Mesenchymal stem cell (in vitro differentiated cells and primary cell): ENCODE data around the gene MAP2K5.

Experiments
- DNase-seq: peaks from one replicate; pipeline ENCODE4 v3.0.0-alpha.2; 2013
- H2AFZ ChIP-seq: one replicate; pipeline ENCODE4 v1.6.1; 2013; ENCODE audit warnings: low read depth, mild to moderate bottlenecking, control low read depth, inconsistent platforms, low read length, moderate library complexity
- H2AK5ac ChIP-seq: 2 replicates; pipeline ENCODE4 v1.6.1; 2013; ENCODE audit warnings: low read length, moderate library complexity, mild to moderate bottlenecking, inconsistent platforms; ENCODE audit not compliant: severe bottlenecking
- H2BK120ac ChIP-seq: one replicate; pipeline ENCODE4 v1.6.1; 2013; ENCODE audit warnings: low read depth, mild to moderate bottlenecking, inconsistent platforms, low read length, moderate library complexity
- H2BK12ac ChIP-seq, 2 experiments: one replicate each; pipeline ENCODE4 v1.6.1; 2013; ENCODE audit warnings: inconsistent platforms in 2 of 2, low read length in 2 of 2, mild to moderate bottlenecking in 2 of 2, moderate library complexity in 2 of 2, control low read depth in 1 of 2
- H2BK15ac ChIP-seq: one replicate; pipeline ENCODE4 v1.6.1; 2013; ENCODE audit warnings: mild to moderate bottlenecking, low read depth, inconsistent platforms; ENCODE audit not compliant: poor library complexity, severe bottlenecking
- H2BK5ac ChIP-seq: 2 replicates; pipeline ENCODE4 v1.6.1; 2013; ENCODE audit warnings: low read depth, mild to moderate bottlenecking, low read length, control low read depth, inconsistent platforms; ENCODE audit not compliant: poor library complexity, severe bottlenecking
- H3K14ac ChIP-seq, 2 experiments: one replicate each; pipeline ENCODE4 v1.6.1; 2013; ENCODE audit warnings: inconsistent platforms in 2 of 2, low read length in 2 of 2, control low read depth in 1 of 2, mild to moderate bottlenecking in 1 of 2, moderate library complexity in 1 of 2
- H3K18ac ChIP-seq, 2 experiments: one replicate each; pipeline ENCODE4 v1.6.1; 2013; ENCODE audit warnings: inconsistent platforms in 2 of 2, low read length in 2 of 2, control low read depth in 1 of 2, low read depth in 1 of 2, mild to moderate bottlenecking in 1 of 2
- H3K23ac ChIP-seq, 2 experiments: one replicate each; pipeline ENCODE4 v1.6.1; 2013; ENCODE audit warnings: inconsistent platforms in 2 of 2, low read length in 2 of 2, mild to moderate bottlenecking in 2 of 2, moderate library complexity in 2 of 2, control low read depth in 1 of 2
- H3K27ac ChIP-seq: 2 replicates; pipeline ENCODE4 v1.5.1; 2013; ENCODE audit warnings: mild to moderate bottlenecking, moderate library complexity, low read length, control low read depth, inconsistent platforms; ENCODE audit not compliant: poor library complexity, severe bottlenecking
- H3K27me3 ChIP-seq, 2 experiments: 2 replicates each; pipeline versions ENCODE4 v1.6.1 to v1.7.0; 2013; ENCODE audit warnings: low read length in 2 of 2, mild to moderate bottlenecking in 2 of 2, moderate library complexity in 2 of 2, control low read depth in 1 of 2, inconsistent platforms in 1 of 2; ENCODE audit not compliant: control insufficient read depth in 1 of 2, insufficient read depth in 1 of 2
- H3K36me3 ChIP-seq, 2 experiments: 2 replicates each; pipeline versions ENCODE4 v1.6.1 to v1.7.0; 2013; ENCODE audit warnings: low read length in 2 of 2, control low read depth in 1 of 2, inconsistent platforms in 1 of 2, low read depth in 1 of 2, mild to moderate bottlenecking in 1 of 2; ENCODE audit not compliant: insufficient read depth in 2 of 2, control insufficient read depth in 1 of 2
- H3K4ac ChIP-seq, 2 experiments: one replicate each; pipeline ENCODE4 v1.6.1; 2013; ENCODE audit warnings: inconsistent platforms in 2 of 2, low read length in 2 of 2, mild to moderate bottlenecking in 2 of 2, moderate library complexity in 2 of 2, control low read depth in 1 of 2, low read depth in 1 of 2
- H3K4me1 ChIP-seq: 2 replicates; pipeline ENCODE4 v1.6.1; 2013; ENCODE audit warnings: low read depth, low read length, control low read depth; ENCODE audit not compliant: control insufficient read depth, insufficient read depth
- H3K4me2 ChIP-seq: 2 replicates; pipeline ENCODE4 v1.6.1; 2013; ENCODE audit warnings: low read length, mild to moderate bottlenecking, inconsistent platforms; ENCODE audit not compliant: poor library complexity, severe bottlenecking
- H3K4me3 ChIP-seq, 2 experiments: 2 replicates each; pipeline versions ENCODE4 v1.5.1 to v1.7.0; 2013; ENCODE audit warnings: low read length in 2 of 2, mild to moderate bottlenecking in 2 of 2, control low read depth in 1 of 2, low read depth in 1 of 2; ENCODE audit not compliant: insufficient read depth in 1 of 2
- H3K79me1 ChIP-seq: replicated peaks from 2 replicates; pipeline ENCODE4 v1.6.1; 2013; ENCODE audit warnings: mild to moderate bottlenecking, control low read depth, low read length, inconsistent platforms; ENCODE audit not compliant: poor library complexity, severe bottlenecking
- H3K9ac ChIP-seq: 2 replicates; pipeline ENCODE4 v1.7.0; 2013; ENCODE audit warnings: mild to moderate bottlenecking, low read length, moderate library complexity
- H3K9me3 ChIP-seq: 2 replicates; pipeline ENCODE4 v1.7.0; 2013; ENCODE audit warnings: mild to moderate bottlenecking, low read length; ENCODE audit not compliant: control insufficient read depth
- H4K8ac ChIP-seq: one replicate; pipeline ENCODE4 v1.6.1; 2013; ENCODE audit warnings: inconsistent platforms, mild to moderate bottlenecking, low read length, moderate library complexity
- H4K91ac ChIP-seq: one replicate; pipeline ENCODE4 v1.6.1; 2013; ENCODE audit warnings: mild to moderate bottlenecking, low read length, inconsistent platforms
- WGBS: methylation state at CpG from one replicate; pipeline ENCODE4 v1.1.7; 2013; ENCODE audit warnings: mixed read lengths; 5-methylcytosine and 5-hydroxymethylcytosine counted together

The MAP2K5 gene

GRCh38 chr15:67829647-67830504 lies 287.4 kb downstream of the MAP2K5 start:
- Histone ChIP-seq H2AFZ (no peak overlapping the region), H4K91ac (no peak overlapping the region), H3K14ac (no peak overlapping the region), H3K18ac (no peak overlapping the region), H3K36me3 (no peaks in the 10 kb centered on the region), H3K23ac (peak overlapping the region in 1 of 2 experiments; percentile 27), H2BK15ac (no peak overlapping the region), H3K9ac (no peak overlapping the region), H2AK5ac (no peak overlapping the region), H2BK5ac (no peak overlapping the region), H3K4me2 (no peak overlapping the region), H3K4me1 (peaks cover 31% of the 10 kb centered on the region), H3K79me1 (no peaks in the 10 kb centered on the region), H3K9me3 (no peaks in the 10 kb centered on the region), H2BK120ac (no peak overlapping the region), H3K4me3 (no peak overlapping the region), H3K27ac (no peak overlapping the region), H3K4ac (no peak overlapping the region), H2BK12ac (no peak overlapping the region), H4K8ac (no peak overlapping the region), H3K27me3 (peaks cover 89 to 90% of the 10 kb centered on the region in 2 experiments)
- no peak for DNase-seq
- WGBS: 12% methylated on average over 67 of the region's 68 CpGs

GRCh38 chr15:67831363-67831762 lies 288.9 kb downstream of the MAP2K5 start:
- Histone ChIP-seq H3K4me1 (peaks cover 22% of the 10 kb centered on the region), H3K4me3 (no peak overlapping the region), H3K4ac (no peak overlapping the region), H2AK5ac (no peak overlapping the region), H2AFZ (no peak overlapping the region), H4K8ac (no peak overlapping the region), H3K18ac (no peak overlapping the region), H3K14ac (no peak overlapping the region), H3K9ac (no peak overlapping the region), H2BK120ac (no peak overlapping the region), H2BK12ac (no peak overlapping the region), H3K36me3 (no peaks in the 10 kb centered on the region), H3K79me1 (no peaks in the 10 kb centered on the region), H4K91ac (no peak overlapping the region), H3K27ac (no peak overlapping the region), H2BK15ac (no peak overlapping the region), H3K27me3 (peaks cover 87 to 90% of the 10 kb centered on the region in 2 experiments), H3K4me2 (no peak overlapping the region), H3K23ac (no peak overlapping the region), H3K9me3 (no peaks in the 10 kb centered on the region), H2BK5ac (no peak overlapping the region)
- DNase-seq: no peak

GRCh38 chr15:67832031-67832551 lies 289.6 kb downstream of the MAP2K5 start:
- H2AK5ac ChIP-seq: no peak overlapping the region
- no peak overlapping the region for H3K4ac ChIP-seq
- H2AFZ ChIP-seq: no peak overlapping the region
- H3K27me3 ChIP-seq: peaks cover 89% of the 10 kb centered on the region in 2 experiments
- peaks cover 22% of the 10 kb centered on the region for H3K4me1 ChIP-seq
- H3K9ac ChIP-seq: no peak overlapping the region
- H3K14ac ChIP-seq: no peak overlapping the region
- DNase-seq: no peak
- H3K4me2 ChIP-seq: no peak overlapping the region
- no peak overlapping the region for H2BK120ac ChIP-seq
- H3K79me1 ChIP-seq: no peaks in the 10 kb centered on the region
- no peak overlapping the region for H3K4me3 ChIP-seq
- WGBS: 48% methylated on average over 9 of the region's 9 CpGs
- H2BK12ac ChIP-seq: no peak overlapping the region
- no peak overlapping the region for H3K18ac ChIP-seq
- no peak overlapping the region for H3K27ac ChIP-seq
- H2BK15ac ChIP-seq: no peak overlapping the region
- H2BK5ac ChIP-seq: no peak overlapping the region
- H4K91ac ChIP-seq: no peak overlapping the region
- no peak overlapping the region for H3K23ac ChIP-seq
- H3K36me3 ChIP-seq: no peaks in the 10 kb centered on the region
- no peaks in the 10 kb centered on the region for H3K9me3 ChIP-seq
- no peak overlapping the region for H4K8ac ChIP-seq

GRCh38 chr15:67832897-67833709 lies 290.6 kb downstream of the MAP2K5 start:
- Histone ChIP-seq H3K14ac (no peak overlapping the region), H2BK15ac (no peak overlapping the region), H3K4me1 (peaks cover 20% of the 10 kb centered on the region), H3K23ac (no peak overlapping the region), H3K79me1 (no peaks in the 10 kb centered on the region), H3K27me3 (peaks cover 89 to 93% of the 10 kb centered on the region in 2 experiments), H4K91ac (no peak overlapping the region), H2BK5ac (no peak overlapping the region), H3K27ac (no peak overlapping the region), H3K18ac (no peak overlapping the region), H3K4me2 (peak overlapping the region; percentile 77), H2AFZ (no peak overlapping the region), H3K4ac (no peak overlapping the region), H2AK5ac (no peak overlapping the region), H3K36me3 (no peaks in the 10 kb centered on the region), H2BK12ac (no peak overlapping the region), H3K9ac (no peak overlapping the region), H4K8ac (no peak overlapping the region), H2BK120ac (no peak overlapping the region), H3K9me3 (no peaks in the 10 kb centered on the region), H3K4me3 (peak overlapping the region; percentile 38 to 67)
- DNase-seq: no peak
- WGBS: 3% methylated on average over 31 of the region's 32 CpGs
